ENCODE measurements around the gene XPO1.

DNA sequence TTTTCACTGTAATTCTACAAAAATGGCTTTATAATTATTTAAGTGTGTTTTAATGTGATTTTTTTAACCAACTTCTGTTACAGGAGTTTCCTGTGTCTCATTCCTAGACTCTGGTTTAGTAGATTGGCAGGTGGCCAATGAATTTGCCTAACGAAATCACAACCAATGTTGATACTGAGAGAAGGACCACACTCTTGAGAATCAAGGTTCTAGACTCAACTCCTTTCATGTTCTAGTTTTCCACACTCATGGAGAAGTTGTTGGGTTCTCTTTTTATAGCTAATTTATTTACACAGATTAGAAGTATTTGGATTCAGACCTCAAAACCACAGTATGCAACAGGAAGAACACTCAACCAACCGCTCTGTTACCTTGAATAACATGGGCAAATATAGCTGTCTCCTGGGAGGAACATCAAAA, 44.6 kb downstream of the XPO1 start:
- TF ChIP-seq CTCF (conservative IDR thresholded peaks at IDR 0.05 in 1 of 2, IDR thresholded peaks at IDR 0.05 in 1 of 2; ENCODE audit: extremely low read depth in 1 of 2, insufficient read depth in 1 of 2, low read depth in 1 of 2, low read length in 2 of 2), result no peak
- TF ChIP-seq EZH2 (IDR thresholded peaks at IDR 0.05; ENCODE audit: borderline replicate concordance, low read length), result no peak
